GM12874 (cell line): Measurements from ENCODE around the gene KRTAP5-6.

Experiments
- CTCF ChIP-seq: IDR thresholded peaks from 2 replicates; pipeline ENCODE4 v1.5.1; 2011; ENCODE audit warnings: low read depth, mild to moderate bottlenecking, control low read depth, low read length, moderate library complexity; ENCODE audit not compliant: insufficient read depth

Gene KRTAP5-6

GRCh38 chr11:1652026-1652425, 45.0 kb upstream of the KRTAP5-6 start:
- no peak for TF ChIP-seq CTCF

GRCh38 chr11:1652442-1652770, 44.6 kb upstream of the KRTAP5-6 start:
- no peak for TF ChIP-seq CTCF

GRCh38 chr11:1652771-1653540, 44.0 kb upstream of the KRTAP5-6 start:
- TF ChIP-seq CTCF = peak; percentile 91

GRCh38 chr11:1653541-1654387, 43.2 kb upstream of the KRTAP5-6 start:
- TF ChIP-seq CTCF = no peak

- no peak for TF ChIP-seq CTCF
Observed at GRCh38 chr11:1654388-1655167, 42.4 kb upstream of the KRTAP5-6 start.

GRCh38 chr11:1655168-1656060, 41.6 kb upstream of the KRTAP5-6 start:
- TF ChIP-seq CTCF = no peak

- TF ChIP-seq CTCF = no peak
Observed at GRCh38 chr11:1656061-1656441, 40.9 kb upstream of the KRTAP5-6 start.
